PC-3 (cell line): ENCODE data around the gene DIAPH2. TPM values are rescaled to one million over a fixed set of nuclear protein-coding genes. Genes with fewer than 3 reads are reported as not detected.

Experiments
- ATAC-seq: fragments of 200-7000 bp; cut with Tn5 transposase; 2 replicates; pipeline ENCODE4 v1.9.1; 2020; ENCODE audit warnings: mild to moderate bottlenecking, moderate library complexity
- BruUV-seq: library from RNA; stranded (reverse); fragments of 400-500 nt; replicated peaks from 2 replicates; lab custom pipeline; 2021; lab: Mats Ljungman, UMichigan
- CTCF ChIA-PET: fragments of 300-600 bp; sonication (Branson Sonifier 250); formaldehyde crosslinking; loops from one replicate; lab custom pipeline; 2022; ENCODE audit warnings: antibody characterized with exemption; lab: Charles Lee
- POLR2A ChIA-PET: fragments of 300-600 bp; sonication (Branson Sonifier 250); formaldehyde crosslinking; loops from one replicate; lab custom pipeline; 2022; ENCODE audit warnings: antibody characterized with exemption; ENCODE audit not compliant: unreplicated experiment; lab: Charles Lee
- DNase-seq: peaks from one replicate; pipeline ENCODE4 v3.0.0-alpha.2; 2015
- H2AFZ ChIP-seq: fragments of 300-600 bp; sonication (generic); 2 replicates; pipeline ENCODE4 v1.6.0; 2016; ENCODE audit warnings: antibody characterized with exemption, low read length
- H3F3A ChIP-seq: fragments of 300-600 bp; sonication (generic); one replicate; pipeline ENCODE4 v1.6.0; 2017; ENCODE audit warnings: antibody characterized with exemption, low read length, control low read depth, mild to moderate bottlenecking; ENCODE audit not compliant: unreplicated experiment
- H3K27ac ChIP-seq: fragments of 300-600 bp; sonication (generic); 2 replicates; pipeline ENCODE4 v1.5.1; 2016; ENCODE audit warnings: mild to moderate bottlenecking, low read length
- H3K27me3 ChIP-seq: fragments of 300-600 bp; sonication (generic); 2 replicates; pipeline ENCODE4 v1.6.1; 2016; ENCODE audit warnings: low read length, mixed read lengths
- H3K36me3 ChIP-seq: fragments of 300-600 bp; sonication (generic); 2 replicates; pipeline ENCODE4 v1.6.1; 2016; ENCODE audit warnings: low read depth, mixed run types, low read length, mixed read lengths
- H3K4me1 ChIP-seq: fragments of 300-600 bp; sonication (generic); 2 replicates; pipeline ENCODE4 v1.5.1; 2016; ENCODE audit warnings: low read length; ENCODE audit not compliant: insufficient read depth
- H3K4me2 ChIP-seq: fragments of 300-600 bp; sonication (generic); 2 replicates; pipeline ENCODE4 v1.6.0; 2016; ENCODE audit warnings: low read length
- H3K4me3 ChIP-seq: fragments of 300-600 bp; sonication (generic); 2 replicates; pipeline ENCODE4 v1.5.1; 2016; ENCODE audit warnings: mild to moderate bottlenecking, low read length, mixed read lengths
- H3K79me2 ChIP-seq: fragments of 300-600 bp; sonication (generic); 2 replicates; pipeline ENCODE4 v1.6.1; 2017; ENCODE audit warnings: low read length, mixed read lengths
- H3K9ac ChIP-seq: fragments of 300-600 bp; sonication (generic); 2 replicates; pipeline ENCODE4 v1.6.0; 2016; ENCODE audit warnings: mild to moderate bottlenecking, low read length
- H3K9me2 ChIP-seq: fragments of 300-600 bp; sonication (generic); replicated peaks from 2 replicates; pipeline ENCODE4 v1.6.1; 2016; ENCODE audit warnings: mixed run types, low read length, mixed read lengths
- H3K9me3 ChIP-seq: fragments of 300-600 bp; sonication (generic); 2 replicates; pipeline ENCODE4 v1.6.1; 2016; ENCODE audit warnings: low read length, mixed read lengths
- H4K20me1 ChIP-seq: fragments of 300-600 bp; sonication (generic); 2 replicates; pipeline ENCODE4 v1.6.1; 2016; ENCODE audit warnings: low read length, mixed read lengths
- CTCF ChIP-seq: fragments of 300-600 bp; sonication (generic); conservative IDR thresholded peaks from 2 replicates; pipeline ENCODE4 v1.5.1; 2017; ENCODE audit warnings: antibody characterized with exemption, low read depth, mild to moderate bottlenecking, low read length
- EZH2 ChIP-seq: fragments of 300-600 bp; sonication (generic); IDR thresholded peaks from one replicate; pipeline ENCODE4 v1.6.1; 2017; ENCODE audit warnings: antibody characterized with exemption, mild to moderate bottlenecking, low read length; ENCODE audit not compliant: unreplicated experiment
- EZH2phosphoT487 ChIP-seq: fragments of 300-600 bp; sonication (generic); IDR thresholded peaks from 2 replicates; pipeline ENCODE4 v1.6.1; 2018; ENCODE audit warnings: mild to moderate bottlenecking, antibody characterized with exemption, low read length, borderline replicate concordance
- intact Hi-C: fragments of 100-400 bp; cut with micrococcal nuclease; formaldehyde crosslinking; loops from 2 replicates; pipeline ENCODE4 v1.9.0; 2023
- total RNA-seq: library from RNA; depleted of rRNA; stranded (reverse); fragments of >200 nt; gene quantifications from 2 replicates; pipeline ENCODE4 v1.2.3, GENCODE V29; 2014

Gene DIAPH2
- total RNA-seq, 1 experiment from 2014 or later: 15.1 TPM

- intact Hi-C loops: no loop called here
- no TSS peak for BruUV-seq
- H3K9me3 ChIP-seq: no peaks in the 10 kb centered on the region
Measured at GRCh38 chrX:96994093-96994492, 309.5 kb downstream of the DIAPH2 start.

DNA sequence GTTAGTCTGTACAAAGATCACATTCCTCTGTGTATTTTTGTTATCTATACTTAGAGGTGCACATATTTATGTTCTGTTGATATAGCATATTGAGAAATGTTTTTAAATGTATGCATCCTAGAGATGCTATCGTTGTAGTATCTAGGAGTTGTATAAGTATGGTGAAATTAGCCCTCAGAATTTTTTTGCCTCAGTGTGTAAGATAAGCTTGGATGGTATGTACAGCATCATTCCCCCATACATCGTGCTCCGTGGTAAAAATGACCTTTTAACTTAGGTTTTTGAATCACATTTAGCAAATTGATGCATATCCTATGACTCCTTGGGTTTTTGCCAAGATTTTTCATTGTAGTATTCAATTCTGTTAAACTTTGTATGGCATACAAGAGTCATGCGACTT is 312.6 kb downstream of the DIAPH2 start:
- Histone ChIP-seq H3K36me3 (no peaks in the 10 kb centered on the region), H3K4me3 (no peak overlapping the region), H3K9me2 (no peaks in the 10 kb centered on the region), H3K79me2 (no peaks in the 10 kb centered on the region), H3K9me3 (no peaks in the 10 kb centered on the region), H2AFZ (no peak overlapping the region), H3F3A (no peaks in the 10 kb centered on the region), H3K4me1 (no peaks in the 10 kb centered on the region), H3K27ac (no peak overlapping the region), H3K9ac (no peak overlapping the region), H3K4me2 (no peak overlapping the region), H3K27me3 (no peaks in the 10 kb centered on the region), H4K20me1 (no peaks in the 10 kb centered on the region)
- intact Hi-C loops: no loop called here
- ChIA-PET POLR2A (no interaction called here), CTCF (no interaction called here)
- peak; percentile 29 for DNase-seq
- no TSS peak for BruUV-seq
- TF ChIP-seq CTCF (no peak), EZH2 (no peak), EZH2phosphoT487 (no peak)
- ATAC-seq: no peak

More at GRCh38 chrX:96994093-96994492, 309.5 kb downstream of the DIAPH2 start:
- H3K36me3 ChIP-seq: no peaks in the 10 kb centered on the region
- no peak overlapping the region for H2AFZ ChIP-seq
- no peaks in the 10 kb centered on the region for H3F3A ChIP-seq
- no peak overlapping the region for H3K9ac ChIP-seq
- no peak overlapping the region for H3K4me2 ChIP-seq
- no peak overlapping the region for H3K4me3 ChIP-seq
- no peaks in the 10 kb centered on the region for H3K4me1 ChIP-seq
- no peaks in the 10 kb centered on the region for H3K79me2 ChIP-seq
- ATAC-seq: no peak
- ChIA-PET CTCF (no interaction called here), POLR2A (no interaction called here)
- no peaks in the 10 kb centered on the region for H3K27me3 ChIP-seq
- TF ChIP-seq EZH2phosphoT487 (no peak), CTCF (no peak), EZH2 (no peak)
- no peaks in the 10 kb centered on the region for H4K20me1 ChIP-seq
- H3K27ac ChIP-seq: no peak overlapping the region
- DNase-seq: no peak
- H3K9me2 ChIP-seq: no peaks in the 10 kb centered on the region

DNA sequence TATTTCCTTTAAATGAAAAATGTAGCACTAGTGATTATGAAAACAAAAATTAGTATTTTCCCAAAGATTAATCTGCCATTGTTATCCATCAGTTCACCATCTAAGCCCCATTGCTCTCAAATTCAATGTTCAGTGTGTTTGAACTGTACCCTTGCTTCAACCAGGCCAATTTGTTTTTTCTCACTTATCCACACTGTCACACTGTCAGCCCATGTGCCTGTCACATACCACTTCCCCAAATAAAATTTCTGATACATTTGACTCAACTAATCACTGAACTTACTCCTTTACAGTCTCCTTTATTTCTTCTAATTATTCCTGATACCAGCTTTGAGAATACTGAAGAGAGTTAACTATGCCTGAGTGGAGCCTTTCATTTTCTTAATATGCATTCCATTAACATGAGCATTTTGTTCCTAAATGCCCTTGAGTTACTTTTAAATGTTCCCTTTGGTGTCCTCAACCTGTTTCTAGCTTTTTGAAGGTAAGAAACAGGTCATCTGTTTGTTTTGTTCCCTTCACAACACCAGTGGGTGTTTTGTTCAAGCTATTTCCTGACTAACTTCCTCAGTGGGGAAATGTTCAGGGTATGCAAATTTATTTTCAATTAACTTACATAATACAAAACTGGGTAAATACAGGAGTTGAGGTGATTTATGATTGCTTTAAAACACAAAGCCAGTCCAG is 316.2 kb downstream of the DIAPH2 start:
- Histone ChIP-seq H3K27me3 (no peaks in the 10 kb centered on the region), H3K4me2 (no peak overlapping the region), H3K9ac (no peak overlapping the region), H3K79me2 (no peaks in the 10 kb centered on the region), H4K20me1 (no peaks in the 10 kb centered on the region), H3K9me3 (no peaks in the 10 kb centered on the region), H3K4me3 (no peak overlapping the region), H3F3A (no peaks in the 10 kb centered on the region), H3K27ac (no peak overlapping the region), H3K9me2 (no peaks in the 10 kb centered on the region), H3K4me1 (no peaks in the 10 kb centered on the region), H2AFZ (no peak overlapping the region), H3K36me3 (no peaks in the 10 kb centered on the region)
- ChIA-PET CTCF (no interaction called here), POLR2A (no interaction called here)
- ATAC-seq (no peak), DNase-seq (no peak)
- no peak for TF ChIP-seq CTCF
- TF ChIP-seq EZH2: no peak
- no peak for TF ChIP-seq EZH2phosphoT487
- intact Hi-C loops: no loop called here
- BruUV-seq: no TSS peak
